Islet precursor cell (in vitro differentiated cells): ENCODE data around the gene CCL2.
A peak's percentile ranks its signal among the peaks of the same experiment; 100 is the strongest.

Experiments used
- DNase-seq: peaks from one replicate; pipeline ENCODE4 v3.0.0-alpha.2; 2018

CCL2 gene

GRCh38 chr17:34242587-34243363 lies 12.3 kb upstream of the CCL2 start:
- DNase-seq = no peak

- no peak for DNase-seq
These were observed 11.4 kb upstream of the CCL2 start for GRCh38 chr17:34243364-34244320.

- no peak for DNase-seq
These were observed 9.7 kb upstream of the CCL2 start for GRCh38 chr17:34245351-34245905.

- DNase-seq = no peak
These were observed 8.6 kb upstream of the CCL2 start for GRCh38 chr17:34246446-34246845.

GRCh38 chr17:34246881-34247280 lies 8.2 kb upstream of the CCL2 start:
- no peak for DNase-seq

- DNase-seq = no peak
These were observed 6.5 kb upstream of the CCL2 start for GRCh38 chr17:34248511-34249024.

- DNase-seq = no peak
These were observed 6.0 kb upstream of the CCL2 start for GRCh38 chr17:34249061-34249460.

- no peak for DNase-seq
These were observed 5.6 kb upstream of the CCL2 start for GRCh38 chr17:34249478-34249877.

- DNase-seq = no peak
These were observed 3.9 kb upstream of the CCL2 start for GRCh38 chr17:34251186-34251585.

GRCh38 chr17:34252095-34252443 lies 3.0 kb upstream of the CCL2 start:
- no peak for DNase-seq

- peak; percentile 86 for DNase-seq
These were observed 2.5 kb upstream of the CCL2 start for GRCh38 chr17:34252444-34253138.

GRCh38 chr17:34253139-34253525 lies 2.0 kb upstream of the CCL2 start:
- DNase-seq = no peak

GRCh38 chr17:34254146-34254545 lies 939 bp upstream of the CCL2 start:
- peak; percentile 71 for DNase-seq

GRCh38 chr17:34255381-34255732 lies 272 bp downstream of the CCL2 start:
- no peak for DNase-seq

GRCh38 chr17:34255841-34256240 lies 756 bp downstream of the CCL2 start:
- DNase-seq = no peak

- DNase-seq = no peak
These were observed 2.4 kb downstream of the CCL2 start for GRCh38 chr17:34257299-34257985.

- DNase-seq = no peak
These were observed 2.9 kb downstream of the CCL2 start for GRCh38 chr17:34257986-34258326.

GRCh38 chr17:34259146-34259545 lies 4.1 kb downstream of the CCL2 start:
- DNase-seq = no peak

- DNase-seq = no peak
These were observed 5.8 kb downstream of the CCL2 start for GRCh38 chr17:34260861-34261260.

- DNase-seq = no peak
These were observed 6.7 kb downstream of the CCL2 start for GRCh38 chr17:34261568-34262337.

- no peak for DNase-seq
These were observed 10.6 kb downstream of the CCL2 start for GRCh38 chr17:34265711-34266110.

GRCh38 chr17:34269969-34270368 lies 14.9 kb downstream of the CCL2 start, which contains the start of gene CCL7:
CCL7 (plus strand) TSS chr17:34270221; CDS start chr17:34270291, 70 bp downstream.
- no peak for DNase-seq
